ENCODE measurements around the gene GPR78. TPM values are rescaled to one million over a fixed set of nuclear protein-coding genes. Genes with fewer than 3 reads are reported as not detected.

GPR78 gene
- total RNA-seq, 2 donors from 2014 or later: not detected

GRCh38 chr4:8597319-8597718 is 17.1 kb downstream of the GPR78 start:
- H3K4me3 ChIP-seq: no peak overlapping the region
- no peak for DNase-seq
- no peaks in the 10 kb centered on the region for H3K36me3 ChIP-seq
- TF ChIP-seq, protein P1, sequence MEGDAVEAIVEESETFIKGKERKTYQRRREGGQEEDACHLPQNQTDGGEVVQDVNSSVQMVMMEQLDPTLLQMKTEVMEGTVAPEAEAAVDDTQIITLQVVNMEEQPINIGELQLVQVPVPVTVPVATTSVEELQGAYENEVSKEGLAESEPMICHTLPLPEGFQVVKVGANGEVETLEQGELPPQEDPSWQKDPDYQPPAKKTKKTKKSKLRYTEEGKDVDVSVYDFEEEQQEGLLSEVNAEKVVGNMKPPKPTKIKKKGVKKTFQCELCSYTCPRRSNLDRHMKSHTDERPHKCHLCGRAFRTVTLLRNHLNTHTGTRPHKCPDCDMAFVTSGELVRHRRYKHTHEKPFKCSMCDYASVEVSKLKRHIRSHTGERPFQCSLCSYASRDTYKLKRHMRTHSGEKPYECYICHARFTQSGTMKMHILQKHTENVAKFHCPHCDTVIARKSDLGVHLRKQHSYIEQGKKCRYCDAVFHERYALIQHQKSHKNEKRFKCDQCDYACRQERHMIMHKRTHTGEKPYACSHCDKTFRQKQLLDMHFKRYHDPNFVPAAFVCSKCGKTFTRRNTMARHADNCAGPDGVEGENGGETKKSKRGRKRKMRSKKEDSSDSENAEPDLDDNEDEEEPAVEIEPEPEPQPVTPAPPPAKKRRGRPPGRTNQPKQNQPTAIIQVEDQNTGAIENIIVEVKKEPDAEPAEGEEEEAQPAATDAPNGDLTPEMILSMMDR (IDR thresholded peaks at IDR 0.05): no peak
- intact Hi-C loops (cut with DNase I): loop anchor here (10.0 kb wide), 1 partner anchor 333 kb away; the partner anchor contains the start of gene HTRA3
- H3K4me1 ChIP-seq: no peaks in the 10 kb centered on the region
- no peaks in the 10 kb centered on the region for H3K9me3 ChIP-seq
- no peak overlapping the region for H3K9ac ChIP-seq (ENCODE audit: low read depth in 2 of 2, low read length in 2 of 2)
- peaks cover 19% of the 10 kb centered on the region for H3K27me3 ChIP-seq
- H3K27ac ChIP-seq: no peak overlapping the region

- Histone ChIP-seq H3K4me3 (no peak overlapping the region), H3K27ac (no peak overlapping the region), H3K9ac (ENCODE audit: low read depth in 2 of 2, low read length in 2 of 2) (no peak overlapping the region), H3K36me3 (no peaks in the 10 kb centered on the region), H3K9me3 (no peaks in the 10 kb centered on the region), H3K27me3 (peaks cover 15% of the 10 kb centered on the region), H3K4me1 (no peaks in the 10 kb centered on the region)
- DNase-seq: no peak
- intact Hi-C loops (cut with DNase I): loop anchor here (10.0 kb wide), 1 partner anchor 333 kb away; the partner anchor contains the start of gene HTRA3
- TF ChIP-seq, protein P1 (IDR thresholded peaks at IDR 0.05): no peak
Observed at GRCh38 chr4:8597791-8598190, 17.6 kb downstream of the GPR78 start.

- intact Hi-C loops (cut with DNase I): loop anchor here (10.0 kb wide), 1 partner anchor 334 kb away; the partner anchor contains the start of gene HTRA3
- H3K36me3 ChIP-seq: no peaks in the 10 kb centered on the region
- no peak for DNase-seq
Observed at GRCh38 chr4:8598391-8599090, 18.3 kb downstream of the GPR78 start.

GRCh38 chr4:8599091-8599460 is 18.9 kb downstream of the GPR78 start:
- Histone ChIP-seq H3K4me3 (no peak overlapping the region), H3K9me3 (no peaks in the 10 kb centered on the region), H3K4me1 (no peaks in the 10 kb centered on the region), H3K36me3 (no peaks in the 10 kb centered on the region), H3K9ac (ENCODE audit: low read depth in 2 of 2, low read length in 2 of 2) (no peak overlapping the region), H3K27ac (no peak overlapping the region), H3K27me3 (peaks cover 2% of the 10 kb centered on the region)
- DNase-seq: no peak
- intact Hi-C loops (cut with DNase I): loop anchor here (10.0 kb wide), 1 partner anchor 334 kb away; the partner anchor contains the start of gene HTRA3
- TF ChIP-seq, protein P1 (IDR thresholded peaks at IDR 0.05): no peak

More at GRCh38 chr4:8598391-8599090, 18.3 kb downstream of the GPR78 start:
- H3K9me3 ChIP-seq: no peaks in the 10 kb centered on the region
- H3K27ac ChIP-seq: no peak overlapping the region
- H3K9ac ChIP-seq (ENCODE audit: low read depth in 2 of 2, low read length in 2 of 2): no peak overlapping the region
- TF ChIP-seq, protein P1 (IDR thresholded peaks at IDR 0.05): no peak
- H3K4me1 ChIP-seq: no peaks in the 10 kb centered on the region
- H3K4me3 ChIP-seq: no peak overlapping the region
- peaks cover 7% of the 10 kb centered on the region for H3K27me3 ChIP-seq

DNA sequence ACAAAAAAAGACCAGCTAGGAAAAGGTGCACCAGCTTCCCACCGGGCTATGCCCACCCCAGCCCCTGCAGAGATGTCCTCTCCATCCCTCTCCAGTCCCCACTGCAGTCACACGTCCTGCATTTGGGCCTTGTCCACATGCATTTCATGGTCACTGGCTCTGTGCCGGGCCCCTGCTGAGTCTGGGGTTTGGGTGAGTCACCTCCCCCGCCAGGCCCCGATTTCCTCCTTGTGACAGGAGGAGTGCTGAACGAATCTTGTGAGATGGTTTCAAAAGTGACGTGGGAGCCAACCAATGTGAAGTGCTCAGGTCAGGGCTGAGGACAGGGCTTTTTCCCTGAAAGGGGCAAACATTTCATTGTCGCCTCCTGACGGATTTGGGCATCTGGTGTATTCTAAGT is 19.5 kb downstream of the GPR78 start:
- TF ChIP-seq, protein P1 (IDR thresholded peaks at IDR 0.05): no peak

More for the DNA sequence above, 19.5 kb downstream of the GPR78 start:
- DNase-seq: no peak
- Histone ChIP-seq H3K27me3 (no peaks in the 10 kb centered on the region), H3K36me3 (no peaks in the 10 kb centered on the region), H3K9me3 (no peaks in the 10 kb centered on the region), H3K4me1 (no peaks in the 10 kb centered on the region), H3K4me3 (no peak overlapping the region), H3K9ac (ENCODE audit: low read depth in 2 of 2, low read length in 2 of 2) (no peak overlapping the region), H3K27ac (no peak overlapping the region)
- intact Hi-C loops (cut with DNase I): loop anchor here (10.0 kb wide), 1 partner anchor 335 kb away; the partner anchor contains the start of gene HTRA3

Data from colonic mucosa (tissue), 4 donors.